GM03348 (cell line): ENCODE results near the gene NR2C2.

Experiments used
- DNase-seq: peaks from one replicate; pipeline ENCODE4 v3.0.0; 2012; ENCODE audit warnings: low spot score

Gene NR2C2

DNA sequence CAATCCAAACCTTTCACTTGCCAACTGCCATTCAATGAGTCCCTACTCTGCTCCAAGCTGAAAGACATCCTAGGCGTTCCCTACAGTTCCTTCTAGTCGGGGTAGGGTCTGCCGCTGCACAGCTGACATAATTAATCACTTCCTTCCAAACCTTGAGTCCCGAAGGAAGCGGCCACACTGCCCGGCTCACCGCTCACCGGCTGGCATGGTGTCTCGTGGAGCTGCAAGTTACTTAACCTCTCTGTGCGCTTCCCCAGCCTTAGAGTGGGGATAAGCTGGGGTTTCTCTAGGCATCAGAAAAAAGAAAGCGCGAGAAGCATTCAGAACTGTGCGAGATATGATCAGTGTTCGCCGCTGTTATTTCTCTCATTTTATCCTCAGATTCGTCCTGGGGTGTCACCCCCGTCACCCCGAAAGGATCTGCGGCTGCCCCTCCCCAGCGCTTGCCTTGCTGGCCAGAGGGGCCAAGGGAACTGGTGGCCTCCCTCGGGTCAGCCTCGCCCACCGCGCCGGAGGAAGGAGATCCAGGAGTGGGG lies 117.0 kb downstream of the NR2C2 start:
- peak; percentile 66 for DNase-seq

DNA sequence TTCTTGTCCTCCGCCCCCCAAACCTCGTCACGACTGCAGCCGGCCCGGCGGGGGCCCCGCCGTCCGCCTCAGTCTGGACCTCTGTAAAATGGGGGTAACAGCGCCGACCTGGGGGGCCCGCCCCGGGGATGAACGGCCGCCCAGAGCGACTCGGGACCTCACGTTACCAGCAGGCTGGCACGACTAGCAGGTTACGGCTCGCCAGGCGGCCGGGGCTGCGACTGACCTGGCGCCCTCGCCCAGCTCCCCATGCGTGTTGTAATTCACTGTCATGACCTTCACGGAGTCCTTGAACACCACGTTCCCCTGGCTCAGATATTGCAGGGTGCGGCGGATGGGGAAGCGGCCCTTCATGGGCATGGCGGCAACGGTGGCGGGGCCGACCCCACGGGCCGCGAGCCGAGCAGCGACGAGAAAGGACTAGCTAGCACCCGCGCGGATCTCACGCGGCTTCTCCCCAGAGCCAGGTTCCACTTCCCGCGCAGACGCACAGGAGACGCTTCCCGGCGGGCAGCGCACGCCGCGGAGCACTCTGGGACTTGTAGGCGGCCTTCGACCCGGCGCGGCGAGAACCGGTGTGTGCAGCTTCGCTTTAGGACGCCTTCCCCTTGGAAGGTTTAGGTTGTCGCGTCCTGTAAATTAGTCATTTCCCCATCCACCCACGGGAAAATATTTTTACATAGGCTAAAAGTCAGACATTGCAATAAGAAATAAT lies 117.6 kb downstream of the NR2C2 start, which contains the start of gene MRPS25:
Gene MRPS25 (minus strand): TSS at position 481 of the 715 bp plus-strand sequence. CDS start 121 bp downstream, at position 360.
- peak; percentile 98 for DNase-seq

DNA sequence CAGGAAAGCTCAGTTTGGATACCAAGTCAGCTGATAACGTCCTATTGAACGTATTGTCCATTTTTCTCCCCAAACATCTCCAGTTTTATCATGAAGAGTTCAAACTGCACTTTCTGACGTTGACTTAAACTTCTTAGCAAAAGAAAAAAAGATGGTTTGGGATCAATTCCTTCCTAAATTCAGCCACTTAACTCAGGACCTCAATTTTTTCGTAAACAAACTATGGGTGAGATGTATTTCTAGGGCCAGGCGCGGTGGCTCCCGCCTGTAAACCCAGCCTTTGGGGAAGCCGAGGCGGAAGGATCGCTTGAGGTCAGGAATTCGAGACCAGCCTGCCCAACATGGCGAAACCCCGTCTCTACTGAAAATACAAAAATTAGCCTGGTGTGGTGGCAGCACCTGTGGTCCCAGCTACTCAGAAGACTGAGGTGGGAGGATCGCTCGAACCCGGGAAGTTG lies 118.2 kb downstream of the NR2C2 start:
- DNase-seq = no peak

DNA sequence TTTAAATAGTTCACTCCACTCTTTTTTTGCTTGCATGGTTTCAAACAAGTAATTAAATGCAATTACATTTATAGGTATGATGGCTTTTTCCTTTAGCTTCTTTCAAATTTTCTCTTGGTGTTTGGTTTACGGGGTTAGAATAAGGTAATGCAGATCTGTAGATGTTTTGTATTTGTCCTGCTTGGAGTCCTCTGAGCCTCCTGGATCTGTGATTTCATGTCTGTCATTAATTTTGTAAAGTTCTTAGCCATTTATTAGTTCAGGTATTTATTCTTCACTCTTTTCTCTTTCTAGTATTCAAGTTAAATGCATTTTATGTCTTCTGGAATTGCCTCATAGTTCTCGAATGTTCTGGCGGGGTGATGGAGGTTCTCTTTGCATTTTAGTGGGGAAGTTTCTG lies 119.1 kb downstream of the NR2C2 start:
- DNase-seq = no peak

DNA sequence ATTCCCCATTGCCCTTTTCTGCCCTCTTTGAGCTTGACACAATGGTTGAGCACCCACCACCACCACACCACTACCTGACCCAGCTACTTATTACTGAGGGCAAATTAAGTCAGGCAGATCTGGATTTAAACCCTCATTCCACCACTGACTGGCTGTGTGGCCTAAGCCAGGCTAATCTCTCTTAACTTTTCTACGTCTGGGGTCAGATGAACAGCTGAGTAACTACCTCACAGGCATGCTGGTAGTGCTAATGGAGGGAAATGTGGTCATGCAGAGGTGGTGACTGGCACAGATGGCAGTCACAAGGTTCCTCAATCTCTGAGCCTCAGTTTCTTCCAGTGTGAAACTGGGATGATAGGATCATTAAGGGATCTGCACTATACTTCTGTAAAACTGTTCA lies 122.1 kb downstream of the NR2C2 start:
- DNase-seq = no peak

DNA sequence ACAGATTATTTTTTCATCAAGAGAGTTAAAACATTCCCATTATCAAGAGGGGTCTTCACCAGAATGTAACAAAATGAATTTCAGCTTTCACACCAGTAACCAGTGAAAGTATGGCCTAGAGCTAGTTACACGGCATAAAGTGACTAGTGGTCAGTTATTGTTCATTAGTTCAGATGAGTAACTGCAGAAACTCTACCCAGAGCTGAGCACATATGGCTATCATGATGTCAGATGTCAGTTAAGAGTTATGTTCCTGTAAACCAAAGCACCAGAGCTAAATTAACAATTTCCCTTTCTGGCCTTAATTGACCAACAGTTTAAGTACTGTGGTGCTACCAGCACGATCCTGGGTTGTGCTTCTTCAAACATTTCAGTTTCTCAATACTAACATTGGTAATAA lies 124.3 kb downstream of the NR2C2 start:
- DNase-seq = no peak

DNA sequence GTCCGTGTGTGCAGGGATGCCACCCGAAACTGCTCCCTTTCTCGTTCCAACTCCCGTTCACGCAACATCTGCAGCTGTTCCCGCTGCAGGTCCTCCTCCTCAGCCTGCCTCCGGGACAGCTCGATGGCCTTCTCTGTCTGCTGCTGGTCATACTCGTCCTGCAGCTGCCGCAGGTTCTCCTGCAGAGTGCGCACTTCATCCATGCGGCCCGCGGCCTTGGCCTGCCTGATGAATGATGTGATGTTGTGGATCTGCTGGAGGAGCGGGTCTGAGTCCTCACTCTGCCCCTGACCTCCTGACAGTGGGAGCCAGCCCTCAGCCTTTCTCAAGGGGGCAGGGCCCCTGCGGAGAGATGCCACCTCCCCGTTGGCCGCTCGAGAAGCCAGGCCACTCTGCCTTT lies 127.1 kb downstream of the NR2C2 start:
- no peak for DNase-seq

DNA sequence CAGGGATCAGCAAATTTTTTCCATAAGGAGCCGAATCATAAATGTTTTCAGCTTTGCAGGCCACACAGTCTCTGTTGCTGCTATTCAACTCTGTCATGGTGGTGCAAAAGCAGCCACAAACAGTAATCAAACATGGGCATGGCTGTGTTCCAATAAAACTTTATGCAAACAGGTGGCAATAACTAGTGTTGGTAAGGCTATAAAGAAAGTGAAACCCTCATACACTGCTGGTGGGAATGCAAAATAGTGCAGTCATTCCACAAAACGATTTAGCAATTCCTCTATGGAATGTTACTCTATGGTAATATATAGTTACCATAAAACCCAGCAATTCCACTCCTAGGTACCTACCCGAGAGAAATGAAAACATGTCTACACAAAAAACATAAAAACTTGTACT lies 131.7 kb downstream of the NR2C2 start:
- no peak for DNase-seq

DNA sequence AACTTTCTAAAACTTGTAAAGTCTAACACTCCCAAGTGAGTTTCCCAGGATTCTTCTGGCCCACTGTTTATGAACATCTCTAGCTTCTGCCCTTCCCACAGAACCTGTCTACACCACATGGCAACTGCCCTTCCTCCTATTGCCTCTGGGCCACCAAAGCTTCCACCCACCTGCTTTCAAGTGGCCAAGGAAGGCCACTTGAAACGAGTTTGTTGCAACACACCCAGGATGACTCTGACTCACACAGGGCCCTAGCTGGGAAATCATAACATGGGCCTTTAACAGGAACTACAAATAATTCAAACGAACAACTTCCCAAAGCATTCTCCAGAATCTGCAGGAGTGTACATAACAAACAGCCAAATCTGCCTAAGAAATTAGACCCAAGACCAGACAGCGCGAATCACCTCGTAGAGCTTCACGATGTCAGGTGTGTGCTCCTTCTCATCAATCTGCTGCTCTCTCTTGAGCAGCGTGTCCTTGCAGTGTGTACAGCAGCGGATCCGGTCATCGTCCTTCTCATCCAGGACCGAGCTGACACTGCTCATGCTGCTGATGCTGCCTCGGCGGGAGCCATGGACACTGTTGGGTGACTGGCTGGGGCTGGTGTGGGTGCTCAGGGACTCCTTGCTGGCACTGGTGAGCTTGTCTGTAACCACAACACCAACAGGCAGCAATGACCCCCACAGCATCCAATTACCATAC lies 134.7 kb downstream of the NR2C2 start:
- peak; percentile 36 for DNase-seq

DNA sequence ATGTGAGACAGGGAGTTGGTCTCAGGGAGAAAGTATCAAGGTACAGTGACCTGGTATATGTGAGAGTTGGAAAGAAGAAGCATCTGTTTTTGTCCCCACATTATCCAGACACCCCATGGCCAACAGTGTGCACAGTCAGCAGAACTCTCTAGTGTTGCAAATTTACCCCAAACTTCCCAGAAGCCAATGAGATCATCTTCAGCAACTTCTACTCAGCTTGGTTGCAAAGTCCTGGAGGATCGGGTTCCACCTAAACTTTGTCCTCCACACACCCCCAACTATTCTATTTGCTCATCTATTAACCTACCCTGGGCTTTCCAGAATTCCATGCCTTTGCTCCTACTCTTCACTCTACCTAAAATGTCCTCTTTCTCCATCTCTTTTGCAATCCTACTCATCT lies 135.9 kb downstream of the NR2C2 start:
- DNase-seq = no peak

DNA sequence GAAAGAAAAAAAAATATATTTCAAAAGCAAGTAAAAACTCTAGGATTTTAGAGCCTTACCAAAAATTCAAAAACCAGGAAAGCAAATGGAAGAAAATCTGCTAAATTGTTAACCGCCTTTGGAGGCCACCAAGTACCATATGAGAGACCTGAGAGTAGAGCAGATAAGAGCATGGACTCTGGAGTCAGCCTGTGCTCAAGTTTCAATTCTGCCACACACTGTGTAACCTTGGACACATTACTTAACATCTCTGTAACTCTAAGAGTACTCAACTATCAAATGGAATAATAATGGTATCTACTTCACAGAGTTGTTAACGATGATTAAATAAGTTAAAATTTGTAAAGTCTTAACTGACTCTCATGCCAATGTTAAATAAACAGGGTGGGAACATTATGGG lies 138.9 kb downstream of the NR2C2 start:
- DNase-seq = no peak

DNA sequence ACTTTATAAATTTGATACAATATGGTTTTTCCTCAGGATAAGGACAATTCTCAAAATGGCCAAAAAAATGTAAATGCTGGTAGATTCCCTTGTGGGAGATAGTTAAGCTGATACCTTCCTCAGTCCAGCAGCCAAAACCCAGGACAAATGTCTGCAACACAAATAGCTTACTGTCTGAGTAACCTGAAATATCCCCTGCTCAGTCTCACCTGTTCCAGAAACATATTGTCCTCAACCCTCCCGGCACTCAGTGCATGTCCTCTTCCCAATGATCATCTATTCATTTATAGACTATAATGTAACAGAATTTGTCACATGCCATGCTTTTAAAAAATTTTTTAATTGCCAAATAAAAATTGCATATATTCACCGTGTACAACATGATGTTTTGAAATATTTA lies 139.3 kb downstream of the NR2C2 start:
- DNase-seq = no peak

DNA sequence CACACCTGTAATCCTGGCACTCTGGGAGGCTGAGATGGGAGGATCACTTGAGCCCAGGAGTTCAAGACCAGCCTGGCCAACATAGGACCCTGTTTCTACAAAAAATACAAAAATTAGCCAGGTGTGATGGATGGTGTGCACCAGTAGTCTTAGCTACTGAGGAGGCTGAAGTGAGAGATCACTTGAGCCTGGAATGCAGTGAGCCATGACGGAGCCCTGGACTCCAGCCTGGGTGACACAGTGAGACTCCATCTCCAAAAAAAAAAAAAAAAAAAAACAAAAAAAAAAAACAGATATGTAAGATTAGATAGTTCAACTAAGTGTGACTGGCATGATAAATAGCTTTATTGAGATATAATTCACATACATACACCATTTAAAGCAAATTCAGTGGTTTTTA lies 141.8 kb downstream of the NR2C2 start:
- no peak for DNase-seq

DNA sequence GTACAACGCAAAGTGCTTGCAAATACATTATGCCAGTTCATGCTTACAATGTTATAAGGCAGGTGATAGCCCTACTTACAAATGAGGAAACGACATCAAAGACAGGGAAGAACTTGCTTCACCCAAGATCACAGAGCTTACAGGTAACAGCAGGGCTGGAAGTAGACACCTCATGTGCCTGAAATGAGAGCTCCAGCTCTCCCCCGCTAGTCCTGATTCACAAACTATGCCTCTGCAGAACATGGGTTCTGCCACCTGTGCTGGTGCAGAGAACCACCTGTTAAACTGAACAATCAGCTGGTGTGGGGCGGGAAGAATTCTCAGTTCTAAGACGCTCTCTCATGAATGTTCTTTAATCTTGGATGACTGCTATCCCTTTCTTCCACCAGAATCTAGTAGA lies 144.2 kb downstream of the NR2C2 start:
- DNase-seq = no peak

DNA sequence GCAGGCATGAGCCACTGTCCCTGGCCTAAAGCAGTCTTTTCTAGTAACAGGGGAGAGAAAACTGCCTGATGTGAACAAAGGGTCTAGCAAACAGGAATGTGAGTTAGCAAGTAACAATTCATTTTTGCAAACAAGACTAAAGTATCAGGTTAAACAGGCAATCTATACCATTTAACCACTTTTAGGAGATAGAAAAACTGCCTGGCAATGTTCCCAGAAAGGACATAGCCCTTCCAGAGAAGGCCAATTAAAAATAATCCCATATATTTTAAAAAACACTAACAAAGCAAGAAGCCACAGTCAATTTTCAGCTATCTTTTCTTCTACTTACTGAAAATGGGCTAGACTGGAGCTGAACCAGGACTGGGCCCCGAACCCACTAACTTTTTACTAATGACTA lies 145.3 kb downstream of the NR2C2 start:
- DNase-seq = no peak

DNA sequence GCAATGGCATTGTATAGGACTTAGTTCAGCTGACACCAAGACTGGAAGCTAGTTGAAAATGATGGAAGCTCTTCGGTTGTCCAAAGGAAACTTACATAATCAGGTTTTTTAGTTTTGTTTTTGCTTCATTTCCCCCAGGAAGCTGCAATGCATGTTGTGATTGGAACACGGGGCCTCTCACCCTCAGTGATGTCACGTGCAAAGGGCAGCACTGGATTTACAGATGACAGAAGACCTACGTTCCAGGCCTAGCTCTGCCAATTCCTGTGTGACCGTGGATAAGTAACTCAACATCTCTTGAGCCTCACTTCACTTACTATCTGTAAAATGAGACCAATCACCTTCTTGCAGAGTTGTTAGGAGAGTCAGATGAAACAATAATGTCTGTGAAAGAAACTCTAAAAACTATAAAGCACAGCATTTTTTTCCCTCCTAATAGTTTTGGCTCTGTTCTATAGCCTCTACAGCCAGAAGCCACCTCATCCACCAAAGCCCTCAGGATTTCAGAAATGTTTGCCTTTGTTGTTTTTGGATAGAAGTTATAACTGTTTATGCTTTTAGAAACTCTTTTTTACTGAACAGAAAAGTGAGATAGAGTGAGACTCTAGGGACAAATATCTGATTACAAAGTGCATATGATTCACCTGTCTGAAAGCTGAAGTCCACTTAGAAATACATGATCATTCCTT lies 146.9 kb downstream of the NR2C2 start:
- DNase-seq = no peak

DNA sequence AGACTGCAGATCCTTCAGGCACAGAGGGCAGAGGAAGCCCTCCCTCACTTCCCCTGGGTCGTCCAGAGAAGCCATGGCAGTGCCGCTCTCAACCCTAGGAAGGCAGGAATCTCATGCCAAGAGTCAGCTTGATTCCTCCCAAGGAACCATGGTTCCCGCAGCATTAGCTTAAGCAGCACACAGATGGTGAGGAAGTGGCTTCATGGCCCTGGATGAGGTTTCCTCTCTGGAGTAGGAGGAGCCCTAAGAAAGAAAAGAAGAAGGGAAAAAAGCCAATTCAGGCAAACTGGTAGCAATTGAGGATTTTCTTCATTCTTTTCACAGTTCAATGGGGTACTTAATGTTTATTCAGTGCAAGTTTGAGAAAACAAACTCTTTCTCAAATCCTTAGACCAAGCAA lies 148.7 kb downstream of the NR2C2 start:
- DNase-seq = no peak

DNA sequence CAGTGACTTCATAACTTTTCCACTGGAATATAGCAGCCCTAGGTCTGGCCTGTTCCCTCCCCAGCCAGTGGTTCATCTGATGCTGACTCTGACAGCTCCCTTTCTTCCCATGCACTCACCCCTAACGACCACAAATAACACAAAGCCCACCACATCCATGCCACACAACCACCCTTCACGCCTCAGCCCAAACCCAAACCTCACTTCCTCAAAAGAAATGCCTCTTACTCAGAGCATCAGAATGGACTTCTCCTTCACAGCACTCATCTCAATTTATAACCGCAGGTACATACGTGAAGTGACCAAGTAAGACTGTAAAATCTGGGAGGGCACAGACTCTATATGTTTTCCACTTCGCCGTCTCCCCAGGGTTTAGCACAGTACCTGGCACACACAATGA lies 150.5 kb downstream of the NR2C2 start:
- no peak for DNase-seq
